Choroid plexus epithelial cell (primary cell): Measurements from ENCODE around the gene NR2F1-AS1.
"Not testable (repeated sequence)": the region's sequence is repeated elsewhere in the genome, so short reads cannot be mapped to it uniquely, and the experiment has no call there.

ENCODE experiments used
- DNase-seq: peaks from one replicate; pipeline ENCODE4 v3.0.0-alpha.2; 2010; ENCODE audit warnings: low read depth
- H3K4me3 ChIP-seq: 2 replicates; pipeline ENCODE4 v1.5.1; 2011; ENCODE audit warnings: low read depth, mild to moderate bottlenecking, control low read depth, low read length, moderate library complexity
- CTCF ChIP-seq: conservative IDR thresholded peaks from 2 replicates; pipeline ENCODE4 v1.5.1; 2011; ENCODE audit warnings: low read depth, mild to moderate bottlenecking, control low read depth, inconsistent platforms, low read length, moderate library complexity

The NR2F1-AS1 gene

GRCh38 chr5:93395010-93395409, 186.0 kb downstream of the NR2F1-AS1 start:
- TF ChIP-seq CTCF: no peak
- DNase-seq: peak; percentile 52
- H3K4me3 ChIP-seq: no peak overlapping the region

- no peak for DNase-seq
- TF ChIP-seq CTCF: no peak
- H3K4me3 ChIP-seq: no peak overlapping the region
Observed at GRCh38 chr5:93394301-93394700, 186.7 kb downstream of the NR2F1-AS1 start.

GRCh38 chr5:93391169-93391568, 189.8 kb downstream of the NR2F1-AS1 start:
- not testable (repeated sequence) for H3K4me3 ChIP-seq, DNase-seq

- peak; percentile 84 for DNase-seq
- no peak overlapping the region for H3K4me3 ChIP-seq
- no peak for TF ChIP-seq CTCF
Observed at GRCh38 chr5:93385655-93386054, 195.4 kb downstream of the NR2F1-AS1 start.

GRCh38 chr5:93384995-93385394, 196.0 kb downstream of the NR2F1-AS1 start:
- no peak overlapping the region for H3K4me3 ChIP-seq
- DNase-seq: no peak
- TF ChIP-seq CTCF: no peak

- no peak for DNase-seq
- H3K4me3 ChIP-seq: no peak overlapping the region
- TF ChIP-seq CTCF: no peak
Observed at GRCh38 chr5:93384026-93384425, 197.0 kb downstream of the NR2F1-AS1 start.

- DNase-seq: no peak
- H3K4me3 ChIP-seq: no peak overlapping the region
- TF ChIP-seq CTCF: no peak
Observed at GRCh38 chr5:93382188-93382825, 198.7 kb downstream of the NR2F1-AS1 start.
